GM12801 (cell line): ENCODE measurements around the gene SHC2.

Experiments used
- TF ChIP-seq, protein P1 (sequence below): IDR thresholded peaks from one replicate; pipeline ENCODE4 v1.5.1; 2011; ENCODE audit warnings: control low read depth; ENCODE audit not compliant: insufficient read length; ENCODE audit errors: extremely low read depth

SHC2 gene

GRCh38 chr19:443005-443404 lies 17.8 kb downstream of the SHC2 start:
- TF ChIP-seq, protein P1, sequence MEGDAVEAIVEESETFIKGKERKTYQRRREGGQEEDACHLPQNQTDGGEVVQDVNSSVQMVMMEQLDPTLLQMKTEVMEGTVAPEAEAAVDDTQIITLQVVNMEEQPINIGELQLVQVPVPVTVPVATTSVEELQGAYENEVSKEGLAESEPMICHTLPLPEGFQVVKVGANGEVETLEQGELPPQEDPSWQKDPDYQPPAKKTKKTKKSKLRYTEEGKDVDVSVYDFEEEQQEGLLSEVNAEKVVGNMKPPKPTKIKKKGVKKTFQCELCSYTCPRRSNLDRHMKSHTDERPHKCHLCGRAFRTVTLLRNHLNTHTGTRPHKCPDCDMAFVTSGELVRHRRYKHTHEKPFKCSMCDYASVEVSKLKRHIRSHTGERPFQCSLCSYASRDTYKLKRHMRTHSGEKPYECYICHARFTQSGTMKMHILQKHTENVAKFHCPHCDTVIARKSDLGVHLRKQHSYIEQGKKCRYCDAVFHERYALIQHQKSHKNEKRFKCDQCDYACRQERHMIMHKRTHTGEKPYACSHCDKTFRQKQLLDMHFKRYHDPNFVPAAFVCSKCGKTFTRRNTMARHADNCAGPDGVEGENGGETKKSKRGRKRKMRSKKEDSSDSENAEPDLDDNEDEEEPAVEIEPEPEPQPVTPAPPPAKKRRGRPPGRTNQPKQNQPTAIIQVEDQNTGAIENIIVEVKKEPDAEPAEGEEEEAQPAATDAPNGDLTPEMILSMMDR: no peak

DNA sequence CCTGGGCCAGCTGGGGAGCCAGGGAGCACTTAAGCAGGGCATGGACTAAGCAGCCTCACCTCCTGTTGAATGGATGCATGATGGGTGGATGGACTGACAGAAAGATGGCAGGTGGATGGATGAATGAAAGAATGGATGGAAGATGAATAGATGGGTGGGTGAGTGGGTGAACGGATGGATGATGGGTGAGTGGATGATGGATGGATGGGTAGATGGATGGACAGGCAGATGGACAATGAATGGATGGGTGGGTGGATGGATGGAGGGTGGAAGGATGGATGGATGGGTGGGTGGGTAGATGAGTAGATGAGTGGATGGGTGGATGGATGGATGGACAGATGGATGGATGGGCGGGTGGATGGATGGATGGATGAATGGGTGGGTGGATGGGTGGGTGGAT lies 18.7 kb downstream of the SHC2 start:
- TF ChIP-seq, protein P1: no peak

DNA sequence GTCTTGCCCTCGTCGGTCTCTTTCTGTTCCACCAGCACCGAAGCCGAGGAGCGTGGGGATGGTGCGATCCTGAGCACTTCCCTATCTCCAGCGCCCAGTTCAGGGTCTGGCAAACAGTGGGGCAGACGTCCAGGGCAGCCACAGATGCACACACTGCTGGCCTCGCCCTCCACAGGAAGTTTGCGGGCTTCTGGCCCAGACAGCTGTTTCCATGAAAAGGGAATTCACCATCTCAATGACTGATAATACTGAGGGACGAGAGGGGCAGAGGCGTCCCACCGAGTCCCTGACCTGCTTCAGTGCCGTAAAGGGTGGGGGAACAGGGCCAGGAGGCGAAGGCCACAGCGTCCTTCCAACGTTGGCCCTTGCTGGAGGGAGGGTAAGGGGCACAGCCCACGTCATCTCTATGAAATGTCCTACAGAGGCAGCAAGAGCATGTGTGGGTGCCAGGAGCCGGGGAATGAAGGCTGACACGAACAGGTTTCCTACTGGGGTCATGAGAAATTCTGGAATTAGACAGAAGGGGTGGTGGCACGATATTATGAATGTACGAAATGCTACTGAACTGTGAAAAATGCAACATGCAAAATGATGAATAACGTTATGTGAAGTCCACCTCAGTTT lies 19.5 kb downstream of the SHC2 start:
- TF ChIP-seq, protein P1: no peak

GRCh38 chr19:440391-441212 lies 20.2 kb downstream of the SHC2 start:
- TF ChIP-seq, protein P1: no peak

GRCh38 chr19:439167-439900 lies 21.5 kb downstream of the SHC2 start:
- TF ChIP-seq, protein P1: no peak

- TF ChIP-seq, protein P1: no peak
These were observed 22.3 kb downstream of the SHC2 start for GRCh38 chr19:438416-438958.

DNA sequence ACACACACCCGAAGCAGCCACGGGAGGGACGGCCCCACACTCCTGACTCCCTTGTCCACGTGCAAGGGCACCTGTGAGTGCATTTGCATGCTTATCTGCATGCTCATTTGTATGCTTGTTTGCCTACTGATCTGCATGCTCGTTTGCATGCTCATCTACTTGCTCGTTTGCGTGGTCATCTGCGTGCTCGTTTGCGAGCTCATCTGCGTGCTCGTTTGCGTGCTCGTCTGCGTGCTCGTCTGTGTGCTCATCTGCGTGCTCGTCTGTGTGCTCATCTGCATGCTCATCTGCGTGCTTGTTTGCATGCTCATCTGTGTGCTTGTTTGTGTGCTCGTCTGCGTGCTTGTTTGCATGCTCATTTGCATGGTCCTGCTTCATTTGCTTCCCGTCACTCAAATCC lies 23.8 kb downstream of the SHC2 start:
- TF ChIP-seq, protein P1: no peak
